Type B pancreatic cell (in vitro differentiated cells): Measurements from ENCODE around the gene TEX29. TPM values are rescaled to one million over a fixed set of nuclear protein-coding genes. Genes with fewer than 3 reads are reported as not detected.

Experiments
- DNase-seq: peaks from one replicate; pipeline ENCODE4 v3.0.0; 2021; ENCODE audit warnings: mixed read lengths; ENCODE audit not compliant: unreplicated experiment; ENCODE audit errors: extremely low spot score
- H3K27ac Mint-ChIP-seq: 2 replicates; pipeline ENCODE4 v1.8.0; 2021; ENCODE audit warnings: mild to moderate bottlenecking, mixed read lengths
- H3K27me3 Mint-ChIP-seq: 2 replicates; pipeline ENCODE4 v1.8.0; 2021; ENCODE audit warnings: mixed read lengths
- H3K36me3 Mint-ChIP-seq: 2 replicates; pipeline ENCODE4 v1.8.0; 2021; ENCODE audit warnings: mixed read lengths
- H3K4me1 Mint-ChIP-seq: one replicate; pipeline ENCODE4 v1.8.0; 2021; ENCODE audit warnings: mixed read lengths; ENCODE audit not compliant: unreplicated experiment
- H3K4me3 Mint-ChIP-seq: 2 replicates; pipeline ENCODE4 v1.8.0; 2021; ENCODE audit warnings: mild to moderate bottlenecking, mixed read lengths
- H3K9me3 Mint-ChIP-seq: 2 replicates; pipeline ENCODE4 v1.8.0; 2021; ENCODE audit warnings: mixed read lengths
- CTCF ChIP-seq: fragments of 200-600 bp; sonication (generic); conservative IDR thresholded peaks from 2 replicates; pipeline ENCODE4 v1.5.0; 2021; ENCODE audit warnings: antibody characterized with exemption, mild to moderate bottlenecking
- total RNA-seq: library from RNA; stranded (reverse); gene quantifications from 2 replicates; pipeline ENCODE4 v1.2.1, GENCODE V29; 2021; ENCODE audit warnings: low replicate concordance

TEX29 gene
- total RNA-seq, 1 donor from 2014 or later, result 0.92 TPM

DNA sequence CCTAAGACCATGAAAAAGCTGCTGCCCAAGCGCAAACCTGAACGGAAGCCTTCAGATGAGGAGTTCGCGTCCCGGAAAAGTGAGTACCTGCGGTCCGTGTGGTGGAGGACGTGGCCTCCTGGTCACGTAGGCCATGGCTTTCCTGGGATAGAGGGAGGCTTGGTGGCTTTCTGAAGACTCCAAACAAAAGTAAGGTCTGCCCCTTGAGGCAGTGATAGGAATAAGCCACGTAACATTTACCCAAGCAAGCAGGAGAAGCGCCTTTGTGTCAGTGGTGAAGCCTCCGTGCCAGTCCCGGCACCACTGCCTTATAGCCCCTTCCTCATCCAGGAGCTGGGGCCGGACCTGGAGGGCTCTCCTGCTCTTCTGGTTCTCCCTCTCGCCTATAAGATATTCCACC, 34.3 kb upstream of the TEX29 start:
- Mint-ChIP-seq H3K27ac (no peak overlapping the region), H3K4me1 (no peaks in the 10 kb centered on the region), H3K36me3 (peaks cover 21% of the 10 kb centered on the region), H3K27me3 (no peaks in the 10 kb centered on the region), H3K9me3 (no peaks in the 10 kb centered on the region), H3K4me3 (no peak overlapping the region)
- no peak for TF ChIP-seq CTCF
- no peak for DNase-seq

DNA sequence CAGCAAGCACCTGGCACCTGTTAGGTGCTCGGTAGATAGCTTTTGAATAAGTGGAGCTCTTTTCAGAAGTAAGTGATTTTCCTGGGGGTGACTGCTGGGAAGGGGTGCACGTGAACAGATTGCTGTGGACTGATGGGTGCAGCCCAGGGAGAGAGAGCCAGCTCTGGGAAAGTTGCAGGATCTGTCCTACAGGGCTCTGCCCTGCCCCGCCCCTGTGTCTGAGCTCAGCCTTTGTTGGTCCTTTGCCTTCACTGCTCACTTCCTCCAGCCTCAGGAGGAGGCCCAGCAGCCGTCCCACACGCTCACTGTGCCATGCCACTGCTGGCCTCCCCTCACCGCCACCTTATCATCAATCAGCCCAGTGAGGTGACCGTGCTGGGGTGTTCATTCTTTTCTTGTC, 33.7 kb upstream of the TEX29 start:
- Mint-ChIP-seq H3K27me3 (no peaks in the 10 kb centered on the region), H3K36me3 (peaks cover 18% of the 10 kb centered on the region), H3K4me3 (no peak overlapping the region), H3K9me3 (no peaks in the 10 kb centered on the region), H3K4me1 (no peaks in the 10 kb centered on the region), H3K27ac (no peak overlapping the region)
- no peak for DNase-seq
- no peak for TF ChIP-seq CTCF

GRCh38 chr13:111287201-111287600, 33.2 kb upstream of the TEX29 start:
- Mint-ChIP-seq H3K36me3 (peaks cover 22% of the 10 kb centered on the region), H3K4me1 (no peaks in the 10 kb centered on the region), H3K27ac (no peak overlapping the region), H3K4me3 (no peak overlapping the region), H3K9me3 (no peaks in the 10 kb centered on the region), H3K27me3 (no peaks in the 10 kb centered on the region)
- DNase-seq, result no peak
- TF ChIP-seq CTCF, result no peak

- Mint-ChIP-seq H3K27ac (no peak overlapping the region), H3K4me3 (no peak overlapping the region), H3K27me3 (no peaks in the 10 kb centered on the region), H3K36me3 (peaks cover 26% of the 10 kb centered on the region), H3K4me1 (no peaks in the 10 kb centered on the region), H3K9me3 (no peaks in the 10 kb centered on the region)
- no peak for TF ChIP-seq CTCF
- no peak for DNase-seq
Observed at GRCh38 chr13:111288276-111288675, 32.2 kb upstream of the TEX29 start.

DNA sequence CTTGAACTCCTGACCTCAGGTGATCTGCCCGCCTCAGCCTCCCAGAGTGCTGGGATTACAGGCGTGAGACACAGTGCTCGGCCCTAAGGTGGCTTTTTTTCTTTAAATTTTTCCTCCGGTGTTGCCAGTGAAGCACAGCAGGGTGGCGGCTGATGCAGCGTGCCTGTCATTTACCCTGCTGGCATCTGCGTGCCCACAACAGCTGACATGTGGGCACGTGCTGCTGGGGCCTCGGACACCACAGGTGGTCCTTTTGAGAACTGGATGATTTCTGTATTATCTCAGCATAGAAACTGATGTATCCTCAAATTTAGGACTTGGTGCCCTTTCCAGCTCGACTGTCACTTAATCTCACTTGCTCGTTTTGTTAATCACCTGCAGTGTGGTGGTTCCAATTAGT, 31.2 kb upstream of the TEX29 start:
- no peak overlapping the region for H3K27ac Mint-ChIP-seq
- H3K4me3 Mint-ChIP-seq, result no peak overlapping the region
- H3K4me1 Mint-ChIP-seq, result no peaks in the 10 kb centered on the region
- H3K27me3 Mint-ChIP-seq, result no peaks in the 10 kb centered on the region
- H3K9me3 Mint-ChIP-seq, result no peaks in the 10 kb centered on the region
- no peak for TF ChIP-seq CTCF
- DNase-seq, result no peak
- peaks cover 19% of the 10 kb centered on the region for H3K36me3 Mint-ChIP-seq

GRCh38 chr13:111291908-111292307, 28.5 kb upstream of the TEX29 start:
- no peaks in the 10 kb centered on the region for H3K27me3 Mint-ChIP-seq
- TF ChIP-seq CTCF, result no peak
- no peak overlapping the region for H3K27ac Mint-ChIP-seq
- DNase-seq, result no peak
- H3K9me3 Mint-ChIP-seq, result no peaks in the 10 kb centered on the region
- no peaks in the 10 kb centered on the region for H3K4me1 Mint-ChIP-seq
- H3K36me3 Mint-ChIP-seq, result peaks cover 16% of the 10 kb centered on the region
- H3K4me3 Mint-ChIP-seq, result no peak overlapping the region
